Eye (tissue), 1 donor: ENCODE measurements around the gene DEFB119.
A peak's percentile ranks its signal among the peaks of the same experiment; 100 is the strongest.
"Not testable (repeated sequence)": the region's sequence is repeated elsewhere in the genome, so short reads cannot be mapped to it uniquely, and the experiment has no call there.

ENCODE experiments used
- DNase-seq: peaks from one replicate; pipeline ENCODE4 v3.0.0-alpha.2; 2015

DEFB119 gene

GRCh38 chr20:31390490-31390889, at the start of gene DEFB119:
Gene DEFB119, minus strand, starts transcription at chr20:31390590. Its CDS starts 107 bp downstream, at chr20:31390483.
- DNase-seq: no peak

GRCh38 chr20:31430568-31431115, 40.3 kb upstream of the DEFB119 start:
- peak; percentile 54 for DNase-seq

- DNase-seq: not testable (repeated sequence)
Observed at GRCh38 chr20:31427576-31427975, 37.2 kb upstream of the DEFB119 start.

GRCh38 chr20:31426891-31427551, 36.6 kb upstream of the DEFB119 start:
- not testable (repeated sequence) for DNase-seq

GRCh38 chr20:31425797-31426196, 35.4 kb upstream of the DEFB119 start:
- DNase-seq: no peak

- DNase-seq: no peak
Observed at GRCh38 chr20:31418307-31418706, 27.9 kb upstream of the DEFB119 start.

- no peak for DNase-seq
Observed at GRCh38 chr20:31415653-31416052, 25.3 kb upstream of the DEFB119 start.

GRCh38 chr20:31414381-31414780, 24.0 kb upstream of the DEFB119 start:
- DNase-seq: no peak

- DNase-seq: no peak
Observed at GRCh38 chr20:31410011-31410410, 19.6 kb upstream of the DEFB119 start.

GRCh38 chr20:31406115-31406514, 15.7 kb upstream of the DEFB119 start, which contains the start of gene DEFB121:
Gene DEFB121, minus strand, starts transcription at chr20:31406215. Its CDS starts 63 bp downstream, at chr20:31406152.
- no peak for DNase-seq

GRCh38 chr20:31403886-31404285, 13.5 kb upstream of the DEFB119 start:
- DNase-seq: no peak

GRCh38 chr20:31394900-31395299, 4.5 kb upstream of the DEFB119 start:
- DNase-seq: no peak

GRCh38 chr20:31392836-31393235, 2.4 kb upstream of the DEFB119 start:
- no peak for DNase-seq

GRCh38 chr20:31374346-31374745, 16.0 kb downstream of the DEFB119 start:
- DNase-seq: no peak

- no peak for DNase-seq
Observed at GRCh38 chr20:31368301-31368700, 22.1 kb downstream of the DEFB119 start, which contains the start of gene DEFB118. Gene DEFB118, plus strand, starts transcription at chr20:31368601. Its CDS starts 50 bp downstream, at chr20:31368651.

GRCh38 chr20:31364272-31364671, 26.1 kb downstream of the DEFB119 start:
- not testable (repeated sequence) for DNase-seq

- no peak for DNase-seq
Observed at GRCh38 chr20:31363295-31363694, 27.1 kb downstream of the DEFB119 start.

GRCh38 chr20:31355981-31356380, 34.4 kb downstream of the DEFB119 start:
- DNase-seq: no peak

- DNase-seq: no peak
Observed at GRCh38 chr20:31341470-31341869, 48.9 kb downstream of the DEFB119 start.

- DNase-seq: no peak
Observed at GRCh38 chr20:31330893-31331292, 59.5 kb downstream of the DEFB119 start.
